Liver (tissue), 3 donors: ENCODE data around the gene MSI2.

ENCODE experiments used
- CTCF ChIP-seq: fragments of 150-350 bp; IDR thresholded peaks from 2 replicates; pipeline ENCODE4 v1.5.1; 2017; ENCODE audit warnings: improper control_type of control experiment, low read depth, low read length; ENCODE audit not compliant: missing input control
- EGR1 ChIP-seq, 2 donors: IDR thresholded peaks; 2 replicates each; pipeline ENCODE4 v1.6.1; 2016 to 2018; ENCODE audit warnings: antibody characterized with exemption in 2 of 2, low read depth in 2 of 2
- GABPA ChIP-seq, 2 donors: IDR thresholded peaks in 1 of 2; conservative IDR thresholded peaks in 1 of 2; 2 replicates each; pipeline ENCODE4 v1.6.1; 2016; ENCODE audit warnings: antibody characterized with exemption in 2 of 2, mild to moderate bottlenecking in 1 of 2, moderate library complexity in 1 of 2
- HNF4G ChIP-seq: IDR thresholded peaks from 2 replicates; pipeline ENCODE4 v1.6.1; 2016; ENCODE audit warnings: antibody characterized with exemption
- JUND ChIP-seq, 2 donors: IDR thresholded peaks; 2 replicates each; pipeline ENCODE4 v1.6.1; 2016; ENCODE audit warnings: antibody characterized with exemption in 2 of 2
- NR2F2 ChIP-seq: IDR thresholded peaks from 2 replicates; pipeline ENCODE4 v1.6.1; 2016; ENCODE audit warnings: antibody characterized with exemption
- RAD21 ChIP-seq, 2 donors: IDR thresholded peaks; 2 replicates each; pipeline ENCODE4 v1.6.1; 2016; ENCODE audit warnings: antibody characterized with exemption in 2 of 2, mild to moderate bottlenecking in 2 of 2
- REST ChIP-seq: IDR thresholded peaks from 2 replicates; pipeline ENCODE4 v1.6.1; 2016; ENCODE audit warnings: antibody characterized with exemption, mild to moderate bottlenecking
- SP1 ChIP-seq: IDR thresholded peaks from 2 replicates; pipeline ENCODE4 v1.6.1; 2018; ENCODE audit warnings: antibody characterized with exemption, mild to moderate bottlenecking
- TAF1 ChIP-seq: conservative IDR thresholded peaks from 2 replicates; pipeline ENCODE4 v1.6.1; 2016; ENCODE audit warnings: antibody characterized with exemption, mild to moderate bottlenecking
- YY1 ChIP-seq: IDR thresholded peaks from 2 replicates; pipeline ENCODE4 v1.6.1; 2016; ENCODE audit warnings: antibody characterized with exemption, mild to moderate bottlenecking
- TF ChIP-seq, protein P1 (sequence below): IDR thresholded peaks from 2 replicates; pipeline ENCODE4 v1.6.1; 2016; ENCODE audit warnings: antibody characterized with exemption
- TF ChIP-seq, protein P2 (sequence below): IDR thresholded peaks from 2 replicates; pipeline ENCODE4 v1.6.1; 2016; ENCODE audit warnings: antibody characterized with exemption
- TF ChIP-seq, protein P3 (sequence below): IDR thresholded peaks from 2 replicates; pipeline ENCODE4 v1.6.1; 2016; ENCODE audit warnings: antibody characterized with exemption
- donor health status: healthy.
- donor health status: healthy.

- TF ChIP-seq RAD21 (IDR thresholded peaks at IDR 0.05) (no peak), CTCF (no peak), TAF1 (no peak), NR2F2 (no peak), SP1 (no peak), HNF4G (no peak), REST (no peak), JUND (IDR thresholded peaks at IDR 0.05) (no peak), YY1 (no peak), EGR1 (IDR thresholded peaks at IDR 0.05; ENCODE audit: low read depth in 2 of 2) (no peak), GABPA (IDR thresholded peaks at IDR 0.05 in 1 of 2, conservative IDR thresholded peaks at IDR 0.05 in 1 of 2) (no peak)
- TF ChIP-seq, protein P1, sequence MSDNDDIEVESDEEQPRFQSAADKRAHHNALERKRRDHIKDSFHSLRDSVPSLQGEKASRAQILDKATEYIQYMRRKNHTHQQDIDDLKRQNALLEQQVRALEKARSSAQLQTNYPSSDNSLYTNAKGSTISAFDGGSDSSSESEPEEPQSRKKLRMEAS, result no peak
- TF ChIP-seq, protein P2, sequence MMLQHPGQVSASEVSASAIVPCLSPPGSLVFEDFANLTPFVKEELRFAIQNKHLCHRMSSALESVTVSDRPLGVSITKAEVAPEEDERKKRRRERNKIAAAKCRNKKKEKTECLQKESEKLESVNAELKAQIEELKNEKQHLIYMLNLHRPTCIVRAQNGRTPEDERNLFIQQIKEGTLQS, result no peak
- TF ChIP-seq, protein P3, sequence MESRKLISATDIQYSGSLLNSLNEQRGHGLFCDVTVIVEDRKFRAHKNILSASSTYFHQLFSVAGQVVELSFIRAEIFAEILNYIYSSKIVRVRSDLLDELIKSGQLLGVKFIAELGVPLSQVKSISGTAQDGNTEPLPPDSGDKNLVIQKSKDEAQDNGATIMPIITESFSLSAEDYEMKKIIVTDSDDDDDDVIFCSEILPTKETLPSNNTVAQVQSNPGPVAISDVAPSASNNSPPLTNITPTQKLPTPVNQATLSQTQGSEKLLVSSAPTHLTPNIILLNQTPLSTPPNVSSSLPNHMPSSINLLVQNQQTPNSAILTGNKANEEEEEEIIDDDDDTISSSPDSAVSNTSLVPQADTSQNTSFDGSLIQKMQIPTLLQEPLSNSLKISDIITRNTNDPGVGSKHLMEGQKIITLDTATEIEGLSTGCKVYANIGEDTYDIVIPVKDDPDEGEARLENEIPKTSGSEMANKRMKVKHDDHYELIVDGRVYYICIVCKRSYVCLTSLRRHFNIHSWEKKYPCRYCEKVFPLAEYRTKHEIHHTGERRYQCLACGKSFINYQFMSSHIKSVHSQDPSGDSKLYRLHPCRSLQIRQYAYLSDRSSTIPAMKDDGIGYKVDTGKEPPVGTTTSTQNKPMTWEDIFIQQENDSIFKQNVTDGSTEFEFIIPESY, result no peak
Measured at GRCh38 chr17:57699751-57700219, 443.5 kb downstream of the MSI2 start.
